IMR-90 (cell line): ENCODE results near the gene PARL.

Experiments used
- CEBPB ChIP-seq: IDR thresholded peaks from 2 replicates; pipeline ENCODE4 v1.6.1; 2012; ENCODE audit warnings: low read depth, low read length, improper control_type of control experiment
- CHD1 ChIP-seq: IDR thresholded peaks from 2 replicates; pipeline ENCODE4 v1.6.1; 2012; ENCODE audit warnings: low read depth, low read length, improper control_type of control experiment
- CTCF ChIP-seq: conservative IDR thresholded peaks from 2 replicates; pipeline ENCODE4 v1.5.1; 2012; ENCODE audit warnings: mild to moderate bottlenecking, low read depth, low read length, improper control_type of control experiment
- ELK1 ChIP-seq: fragments of 150-350 bp; IDR thresholded peaks from 2 replicates; pipeline ENCODE4 v1.6.1; 2016; ENCODE audit warnings: low read depth, mild to moderate bottlenecking, low read length, moderate library complexity, borderline replicate concordance
- MXI1 ChIP-seq: IDR thresholded peaks from 2 replicates; pipeline ENCODE4 v1.6.1; 2012; ENCODE audit warnings: low read depth, mild to moderate bottlenecking, low read length, moderate library complexity, borderline replicate concordance
- POLR2A ChIP-seq: IDR thresholded peaks from 2 replicates; pipeline ENCODE4 v1.6.1; 2012; ENCODE audit warnings: mild to moderate bottlenecking, low read depth, low read length
- RFX5 ChIP-seq: IDR thresholded peaks from 2 replicates; pipeline ENCODE4 v1.8.0; 2012; ENCODE audit warnings: low read depth, mild to moderate bottlenecking, low read length, moderate library complexity

- TF ChIP-seq CTCF (no peak), RFX5 (no peak), POLR2A (no peak), CEBPB (no peak), MXI1 (0 out of 2 replicates have a peak, but pooled peaks have one; percentile 7), CHD1 (no peak), ELK1 (no peak)
Observed at GRCh38 chr3:183824761-183825455, 59.8 kb downstream of the PARL start.
